ENCODE measurements around the gene ITPK1. TPM values are rescaled to one million over a fixed set of nuclear protein-coding genes. Genes with fewer than 3 reads are reported as not detected.

Gene ITPK1
- total RNA-seq, 1 experiment from 2014 or later, result 25.9 TPM

DNA sequence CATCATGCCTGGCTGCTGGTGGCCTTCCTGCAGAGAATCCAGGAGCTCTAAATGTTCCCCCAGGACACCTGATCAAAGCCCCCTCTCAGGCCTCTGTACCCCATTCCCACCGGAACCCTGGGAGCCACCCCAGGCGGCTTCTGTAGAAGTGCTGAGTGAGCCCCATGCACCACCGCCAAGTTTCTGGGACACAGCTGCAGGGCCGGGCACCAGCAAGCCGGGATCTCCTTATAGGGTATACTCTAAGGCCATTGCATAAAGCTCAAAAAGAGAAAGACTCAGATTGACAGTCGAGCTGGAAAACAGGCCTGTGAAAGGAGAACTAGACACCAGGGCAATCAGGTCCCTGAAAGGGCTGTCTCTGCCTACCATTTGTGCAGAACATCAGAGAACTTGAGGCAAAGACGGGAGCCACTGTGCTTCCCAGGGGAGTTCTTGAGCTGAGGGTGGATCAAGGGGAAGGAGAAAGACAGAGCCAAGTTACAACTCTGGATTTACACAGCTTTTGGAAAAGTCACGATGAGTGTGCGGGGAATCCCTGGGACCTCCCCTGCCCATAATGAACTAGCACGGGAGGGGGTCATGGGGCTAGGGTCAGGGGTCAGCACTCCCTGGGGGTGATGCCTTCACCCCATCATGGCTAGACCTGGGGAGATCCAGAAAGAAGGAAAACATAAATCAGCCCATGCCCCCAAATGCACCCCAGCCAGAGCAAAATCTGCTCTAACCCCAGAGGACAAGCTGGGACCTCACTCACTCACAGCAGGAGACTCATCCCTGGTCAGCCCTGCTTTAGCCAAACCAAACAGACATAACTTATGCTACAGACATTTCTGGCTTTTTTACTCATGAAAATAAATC is 51.1 kb downstream of the ITPK1 start:
- ChIA-PET CTCF (no interaction called here), POLR2A (no interaction called here)
- Histone ChIP-seq H3K9me3 (ENCODE audit: control insufficient read depth, insufficient read depth, low read depth, low read length) (no peaks in the 10 kb centered on the region), H3K4me3 (ENCODE audit: low read depth in 2 of 2, low read length in 2 of 2) (no peak overlapping the region), H3K27me3 (ENCODE audit: control insufficient read depth, insufficient read depth, low read length) (no peaks in the 10 kb centered on the region), H3K36me3 (ENCODE audit: control insufficient read depth, insufficient read depth, low read length) (no peaks in the 10 kb centered on the region), H3K4me1 (ENCODE audit: control insufficient read depth, insufficient read depth, low read length) (peaks cover 6% of the 10 kb centered on the region), H3K27ac (ENCODE audit: low read length) (no peak overlapping the region)
- intact Hi-C loops (cut with micrococcal nuclease; ENCODE audit: unreplicated experiment), result no loop called here
- DNase-seq (ENCODE audit: low read depth, low spot score) (no peak), ATAC-seq (no peak)
- no peak for TF ChIP-seq SIN3A (IDR thresholded peaks at IDR 0.05; ENCODE audit: borderline replicate concordance, insufficient read depth, low read depth, low read length)
- no peak for TF ChIP-seq TCF7L2 (IDR thresholded peaks at IDR 0.05; ENCODE audit: low read depth, low read length)
- TF ChIP-seq, protein P1, sequence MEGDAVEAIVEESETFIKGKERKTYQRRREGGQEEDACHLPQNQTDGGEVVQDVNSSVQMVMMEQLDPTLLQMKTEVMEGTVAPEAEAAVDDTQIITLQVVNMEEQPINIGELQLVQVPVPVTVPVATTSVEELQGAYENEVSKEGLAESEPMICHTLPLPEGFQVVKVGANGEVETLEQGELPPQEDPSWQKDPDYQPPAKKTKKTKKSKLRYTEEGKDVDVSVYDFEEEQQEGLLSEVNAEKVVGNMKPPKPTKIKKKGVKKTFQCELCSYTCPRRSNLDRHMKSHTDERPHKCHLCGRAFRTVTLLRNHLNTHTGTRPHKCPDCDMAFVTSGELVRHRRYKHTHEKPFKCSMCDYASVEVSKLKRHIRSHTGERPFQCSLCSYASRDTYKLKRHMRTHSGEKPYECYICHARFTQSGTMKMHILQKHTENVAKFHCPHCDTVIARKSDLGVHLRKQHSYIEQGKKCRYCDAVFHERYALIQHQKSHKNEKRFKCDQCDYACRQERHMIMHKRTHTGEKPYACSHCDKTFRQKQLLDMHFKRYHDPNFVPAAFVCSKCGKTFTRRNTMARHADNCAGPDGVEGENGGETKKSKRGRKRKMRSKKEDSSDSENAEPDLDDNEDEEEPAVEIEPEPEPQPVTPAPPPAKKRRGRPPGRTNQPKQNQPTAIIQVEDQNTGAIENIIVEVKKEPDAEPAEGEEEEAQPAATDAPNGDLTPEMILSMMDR (IDR thresholded peaks at IDR 0.05), result no peak
- TF ChIP-seq, protein P2, sequence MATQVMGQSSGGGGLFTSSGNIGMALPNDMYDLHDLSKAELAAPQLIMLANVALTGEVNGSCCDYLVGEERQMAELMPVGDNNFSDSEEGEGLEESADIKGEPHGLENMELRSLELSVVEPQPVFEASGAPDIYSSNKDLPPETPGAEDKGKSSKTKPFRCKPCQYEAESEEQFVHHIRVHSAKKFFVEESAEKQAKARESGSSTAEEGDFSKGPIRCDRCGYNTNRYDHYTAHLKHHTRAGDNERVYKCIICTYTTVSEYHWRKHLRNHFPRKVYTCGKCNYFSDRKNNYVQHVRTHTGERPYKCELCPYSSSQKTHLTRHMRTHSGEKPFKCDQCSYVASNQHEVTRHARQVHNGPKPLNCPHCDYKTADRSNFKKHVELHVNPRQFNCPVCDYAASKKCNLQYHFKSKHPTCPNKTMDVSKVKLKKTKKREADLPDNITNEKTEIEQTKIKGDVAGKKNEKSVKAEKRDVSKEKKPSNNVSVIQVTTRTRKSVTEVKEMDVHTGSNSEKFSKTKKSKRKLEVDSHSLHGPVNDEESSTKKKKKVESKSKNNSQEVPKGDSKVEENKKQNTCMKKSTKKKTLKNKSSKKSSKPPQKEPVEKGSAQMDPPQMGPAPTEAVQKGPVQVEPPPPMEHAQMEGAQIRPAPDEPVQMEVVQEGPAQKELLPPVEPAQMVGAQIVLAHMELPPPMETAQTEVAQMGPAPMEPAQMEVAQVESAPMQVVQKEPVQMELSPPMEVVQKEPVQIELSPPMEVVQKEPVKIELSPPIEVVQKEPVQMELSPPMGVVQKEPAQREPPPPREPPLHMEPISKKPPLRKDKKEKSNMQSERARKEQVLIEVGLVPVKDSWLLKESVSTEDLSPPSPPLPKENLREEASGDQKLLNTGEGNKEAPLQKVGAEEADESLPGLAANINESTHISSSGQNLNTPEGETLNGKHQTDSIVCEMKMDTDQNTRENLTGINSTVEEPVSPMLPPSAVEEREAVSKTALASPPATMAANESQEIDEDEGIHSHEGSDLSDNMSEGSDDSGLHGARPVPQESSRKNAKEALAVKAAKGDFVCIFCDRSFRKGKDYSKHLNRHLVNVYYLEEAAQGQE (IDR thresholded peaks at IDR 0.05; ENCODE audit: insufficient read depth in 1 of 2, low read depth in 2 of 2, low read length in 1 of 2), result no peak
- TF ChIP-seq POLR2AphosphoS5 (IDR thresholded peaks at IDR 0.05; ENCODE audit: low read depth, low read length), result no peak
- no TSS peak for BruUV-seq (replicated peaks)
- in situ Hi-C loops (cut with HindIII; ENCODE audit: low pct_unique_long_range_greater_than_20kb, low sequenced_read_pairs), result no loop called here

DNA sequence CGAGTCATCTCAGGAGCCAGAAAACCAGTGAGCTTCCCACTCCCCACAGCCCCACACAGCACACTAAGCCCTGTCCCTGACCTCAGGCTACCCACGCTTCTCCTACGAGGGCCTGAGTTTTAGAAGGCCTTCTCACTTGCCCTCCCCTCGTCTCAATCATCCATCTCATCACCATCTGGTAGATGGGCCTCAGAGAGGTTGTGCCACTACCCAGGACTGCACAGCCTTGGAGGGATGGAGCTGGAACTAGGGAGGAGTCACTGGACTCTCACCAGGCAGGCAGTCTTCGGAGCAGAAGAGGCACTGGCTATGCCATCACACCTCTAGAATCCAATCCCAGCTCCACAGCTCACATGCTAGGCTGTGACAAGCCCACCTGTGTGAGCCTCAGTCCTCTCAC is 52.3 kb downstream of the ITPK1 start:
- Histone ChIP-seq H3K4me3 (ENCODE audit: low read depth in 2 of 2, low read length in 2 of 2) (no peak overlapping the region), H3K27me3 (ENCODE audit: control insufficient read depth, insufficient read depth, low read length) (no peaks in the 10 kb centered on the region), H3K9me3 (ENCODE audit: control insufficient read depth, insufficient read depth, low read depth, low read length) (no peaks in the 10 kb centered on the region), H3K4me1 (ENCODE audit: control insufficient read depth, insufficient read depth, low read length) (peaks cover 6% of the 10 kb centered on the region), H3K27ac (ENCODE audit: low read length) (no peak overlapping the region), H3K36me3 (ENCODE audit: control insufficient read depth, insufficient read depth, low read length) (no peaks in the 10 kb centered on the region)
- no TSS peak for BruUV-seq (replicated peaks)
- TF ChIP-seq TCF7L2 (IDR thresholded peaks at IDR 0.05; ENCODE audit: low read depth, low read length) (no peak), POLR2AphosphoS5 (IDR thresholded peaks at IDR 0.05; ENCODE audit: low read depth, low read length) (no peak), SIN3A (IDR thresholded peaks at IDR 0.05; ENCODE audit: borderline replicate concordance, insufficient read depth, low read depth, low read length) (no peak)
- TF ChIP-seq, protein P2 (IDR thresholded peaks at IDR 0.05; ENCODE audit: insufficient read depth in 1 of 2, low read depth in 2 of 2, low read length in 1 of 2), result no peak
- TF ChIP-seq, protein P1 (IDR thresholded peaks at IDR 0.05), result no peak
- ATAC-seq, result no peak
- intact Hi-C loops (cut with micrococcal nuclease; ENCODE audit: unreplicated experiment), result no loop called here
- DNase-seq (ENCODE audit: low read depth, low spot score), result no peak
- in situ Hi-C loops (cut with HindIII; ENCODE audit: low pct_unique_long_range_greater_than_20kb, low sequenced_read_pairs), result no loop called here
- CTCF ChIA-PET, result no interaction called here
- POLR2A ChIA-PET, result no interaction called here

Data from Panc1 (cell line).